Smooth muscle cell (in vitro differentiated cells): ENCODE measurements around the gene TAS2R8. TPM values are rescaled to one million over a fixed set of nuclear protein-coding genes. Genes with fewer than 3 reads are reported as not detected.

Experiments used
- DNase-seq: peaks from one replicate; lab custom pipeline; 2025; ENCODE audit not compliant: unreplicated experiment; lab: John Stamatoyannopoulos, UW
- H2AFZ ChIP-seq: fragments of 200-600 bp; sonication (generic); 2 replicates; pipeline ENCODE4 v1.6.0; 2016; ENCODE audit warnings: antibody characterized with exemption, low read depth, mild to moderate bottlenecking
- H3F3A ChIP-seq: fragments of 200-600 bp; sonication (generic); 2 replicates; pipeline ENCODE4 v1.6.0; 2017; ENCODE audit warnings: antibody characterized with exemption, low read depth
- H3K27ac ChIP-seq: fragments of 200-600 bp; sonication (generic); 2 replicates; pipeline ENCODE4 v1.5.1; 2016; ENCODE audit warnings: low read depth, mild to moderate bottlenecking
- H3K27me3 ChIP-seq: fragments of 200-600 bp; sonication (generic); 2 replicates; pipeline ENCODE4 v1.6.1; 2016; ENCODE audit warnings: low read depth, mild to moderate bottlenecking
- H3K36me3 ChIP-seq: fragments of 200-600 bp; sonication (generic); 2 replicates; pipeline ENCODE4 v1.5.1; 2016; ENCODE audit warnings: low read depth
- H3K4me1 ChIP-seq: fragments of 200-600 bp; sonication (generic); 2 replicates; pipeline ENCODE4 v1.5.1; 2016; ENCODE audit warnings: low read depth
- H3K4me2 ChIP-seq: fragments of 200-600 bp; sonication (generic); 2 replicates; pipeline ENCODE4 v1.6.0; 2016; ENCODE audit warnings: mild to moderate bottlenecking
- H3K4me3 ChIP-seq: fragments of 200-600 bp; sonication (generic); 2 replicates; pipeline ENCODE4 v1.5.1; 2016; ENCODE audit warnings: mild to moderate bottlenecking
- H3K79me2 ChIP-seq: fragments of 200-600 bp; sonication (generic); 2 replicates; pipeline ENCODE4 v1.6.0; 2016; ENCODE audit warnings: low read depth, mild to moderate bottlenecking
- H3K9ac ChIP-seq: fragments of 200-600 bp; sonication (generic); 2 replicates; pipeline ENCODE4 v1.6.0; 2016; ENCODE audit warnings: low read depth
- H3K9me3 ChIP-seq: fragments of 200-600 bp; sonication (generic); replicated peaks from 2 replicates; pipeline ENCODE4 v1.5.1; 2016; ENCODE audit warnings: low read depth
- H4K20me1 ChIP-seq: fragments of 200-600 bp; sonication (generic); 2 replicates; pipeline ENCODE4 v1.6.0; 2016; ENCODE audit warnings: low read depth
- CTCF ChIP-seq: fragments of 200-600 bp; sonication (generic); IDR thresholded peaks from 2 replicates; pipeline ENCODE4 v1.5.1; 2017; ENCODE audit warnings: borderline replicate concordance, mild to moderate bottlenecking, antibody characterized with exemption; ENCODE audit not compliant: insufficient read depth, poor library complexity, severe bottlenecking
- WGBS: methylation state at CpG from one replicate; pipeline ENCODE4 v1.1.7; 2016; ENCODE audit warnings: low lambda C conversion rate; 5-methylcytosine and 5-hydroxymethylcytosine counted together
- polyA plus RNA-seq: library from polyadenylated mRNA; unstranded; fragments of >200 nt; fragmentation: Nextera tagmentation; extraction: Ambion mirVana; gene quantifications from 2 replicates; pipeline ENCODE4 v1.2.1, GENCODE V29; 2016
- total RNA-seq: library from RNA; depleted of rRNA; stranded (reverse); fragments of >200 nt; gene quantifications from 2 replicates; pipeline ENCODE4 v1.2.3, GENCODE V29; 2014

TAS2R8 gene
- total and polyA plus RNA-seq, 2 experiments from 2014 or later = 0.90 TPM; not detected in 1

DNA sequence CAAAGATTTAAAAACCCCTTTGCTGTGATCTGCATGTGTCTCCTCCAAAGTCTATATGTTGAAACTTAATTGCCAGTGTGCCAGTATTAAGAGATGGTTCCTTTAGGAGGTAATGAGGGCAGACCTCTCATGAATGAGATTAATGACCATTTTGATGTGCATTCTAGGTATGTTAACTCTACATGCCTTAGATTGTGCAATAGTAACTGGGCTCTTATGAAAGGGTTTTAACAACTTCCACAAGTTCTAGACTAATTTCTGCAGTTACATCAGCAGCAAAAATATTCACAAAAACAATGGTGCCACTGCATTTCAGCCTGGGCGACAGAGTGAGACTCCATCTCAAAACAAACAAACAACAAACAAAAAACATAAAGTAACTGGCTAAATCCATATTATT is 22.9 kb upstream of the TAS2R8 start:
- no peak for DNase-seq
- no peaks in the 10 kb centered on the region for H3K4me1 ChIP-seq
- H3K4me3 ChIP-seq = no peak overlapping the region
- no peak overlapping the region for H3K4me2 ChIP-seq
- no peak overlapping the region for H3K27ac ChIP-seq
- no peak overlapping the region for H3K9ac ChIP-seq
- no peak for TF ChIP-seq CTCF
- H3K27me3 ChIP-seq = no peaks in the 10 kb centered on the region
- H3F3A ChIP-seq = no peaks in the 10 kb centered on the region
- no peaks in the 10 kb centered on the region for H3K79me2 ChIP-seq
- H3K36me3 ChIP-seq = no peaks in the 10 kb centered on the region
- no peaks in the 10 kb centered on the region for H3K9me3 ChIP-seq
- no peak overlapping the region for H2AFZ ChIP-seq
- H4K20me1 ChIP-seq = no peaks in the 10 kb centered on the region
- WGBS = 96% methylated on average over 1 of the region's 1 CpG

DNA sequence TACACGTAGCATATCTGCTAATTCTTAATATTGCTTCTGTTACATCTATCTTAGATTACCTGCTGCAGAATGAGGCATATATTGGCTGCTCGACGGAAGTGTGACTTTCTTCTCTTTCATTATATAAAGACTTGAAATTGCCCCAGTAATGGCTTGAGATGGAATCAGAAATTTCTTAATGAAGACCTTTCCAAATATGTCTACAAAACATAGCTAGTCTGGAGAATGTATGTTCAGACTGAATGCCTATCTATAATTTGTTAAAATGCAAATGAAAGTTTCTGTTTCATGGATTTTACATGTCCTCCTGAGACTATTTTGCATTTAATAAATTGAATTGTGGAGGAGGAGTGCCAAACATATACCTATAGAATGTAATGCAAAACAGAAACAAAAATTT is 19.2 kb upstream of the TAS2R8 start, which contains the start of gene TAS2R10:
Gene TAS2R10, minus strand, starts transcription at position 101 of the 400 bp plus-strand sequence. Its CDS starts 89 bp downstream, at position 12.
- Histone ChIP-seq H4K20me1 (no peaks in the 10 kb centered on the region), H3K79me2 (no peaks in the 10 kb centered on the region), H3K4me1 (no peaks in the 10 kb centered on the region), H3K9ac (no peak within 1 kb of the TSS), H3K27ac (no peak within 1 kb of the TSS), H2AFZ (no peak within 1 kb of the TSS), H3K9me3 (no peaks in the 10 kb centered on the region), H3F3A (no peaks in the 10 kb centered on the region), H3K4me2 (no peak within 1 kb of the TSS), H3K36me3 (no peaks in the 10 kb centered on the region), H3K27me3 (no peaks in the 10 kb centered on the region), H3K4me3 (no peak within 1 kb of the TSS)
- no peak for DNase-seq
- WGBS = 92% methylated on average over 3 of the region's 3 CpGs
- TF ChIP-seq CTCF = no peak

- Histone ChIP-seq H3K27me3 (no peaks in the 10 kb centered on the region), H2AFZ (no peak overlapping the region), H3K36me3 (no peaks in the 10 kb centered on the region), H3K79me2 (no peaks in the 10 kb centered on the region), H3F3A (no peaks in the 10 kb centered on the region), H4K20me1 (no peaks in the 10 kb centered on the region), H3K4me3 (no peak overlapping the region), H3K9ac (no peak overlapping the region), H3K9me3 (no peaks in the 10 kb centered on the region), H3K27ac (no peak overlapping the region), H3K4me2 (no peak overlapping the region), H3K4me1 (no peaks in the 10 kb centered on the region)
- 67% methylated on average over 3 of the region's 3 CpGs for WGBS
- DNase-seq = no peak
- no peak for TF ChIP-seq CTCF
Observed at GRCh38 chr12:10824957-10825356, 17.9 kb upstream of the TAS2R8 start.

DNA sequence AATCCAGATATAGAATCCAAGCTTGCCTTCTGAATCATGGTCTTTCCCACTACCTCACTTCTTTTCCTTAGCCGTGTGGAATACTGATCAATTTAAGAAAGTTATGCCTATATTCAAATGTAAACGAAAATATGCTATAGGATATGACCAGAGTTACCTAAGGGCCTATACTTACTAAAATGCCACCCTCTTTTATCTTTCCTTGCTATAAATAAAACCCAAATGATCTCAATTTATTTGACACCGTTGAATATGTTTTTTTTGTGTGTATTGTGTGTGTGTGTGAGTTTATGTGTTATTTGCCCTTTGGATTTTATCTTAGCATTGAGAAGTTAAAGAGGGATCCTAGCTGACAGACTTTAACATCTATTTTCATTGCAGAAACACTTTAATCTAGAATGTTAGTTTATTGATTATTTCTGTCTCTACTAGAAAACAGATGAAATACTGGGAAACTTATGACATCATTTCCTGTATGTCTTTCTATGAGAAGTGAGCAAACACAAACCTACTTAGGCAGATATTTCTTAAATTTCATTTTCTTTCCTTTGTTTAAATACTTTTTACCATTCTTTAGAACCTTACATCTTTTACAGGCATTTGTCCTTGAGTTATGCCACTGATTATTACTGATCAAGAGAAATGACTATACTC is 4.9 kb upstream of the TAS2R8 start:
- Histone ChIP-seq H3K79me2 (no peaks in the 10 kb centered on the region), H3K27ac (no peak overlapping the region), H3K4me3 (no peak overlapping the region), H3K9ac (no peak overlapping the region), H3K27me3 (no peaks in the 10 kb centered on the region), H3K4me1 (no peaks in the 10 kb centered on the region), H3K36me3 (no peaks in the 10 kb centered on the region), H3K9me3 (no peaks in the 10 kb centered on the region), H3F3A (no peaks in the 10 kb centered on the region), H4K20me1 (no peaks in the 10 kb centered on the region), H3K4me2 (no peak overlapping the region), H2AFZ (no peak overlapping the region)
- DNase-seq = no peak
- 89% methylated on average over 3 of the region's 3 CpGs for WGBS
- TF ChIP-seq CTCF = no peak
